ENCODE results near the gene HDAC4. TPM values are rescaled to one million over a fixed set of nuclear protein-coding genes. Genes with fewer than 3 reads are reported as not detected.

The HDAC4 gene
- total RNA-seq, 1 experiment from 2014 or later, result 47.6 TPM

- intact Hi-C loops (cut with micrococcal nuclease), result no loop called here
- H3K4me2 ChIP-seq (ENCODE audit: low read length), result no peak overlapping the region
- DNase-seq (ENCODE audit: low read depth, low spot score) (no peak), ATAC-seq (peak; percentile 53)
- H3K27me3 ChIP-seq (ENCODE audit: insufficient read depth, low read length), result peaks cover 27% of the 10 kb centered on the region
- H2AFZ ChIP-seq (ENCODE audit: low read depth, low read length, poor library complexity, severe bottlenecking), result no peak overlapping the region
- no peaks in the 10 kb centered on the region for H4K20me1 ChIP-seq (ENCODE audit: insufficient read depth)
- H3K36me3 ChIP-seq (ENCODE audit: control insufficient read depth in 1 of 2, insufficient read depth in 2 of 2, low read length in 2 of 2), result no peaks in the 10 kb centered on the region
- no peak overlapping the region for H3K4me3 ChIP-seq (replicated peaks in 1 of 2; ENCODE audit: low read depth in 1 of 2, low read length in 2 of 2)
- RAD21 ChIA-PET (ENCODE audit: low non-redundant PET in 1 of 2, low total read pairs in 2 of 2, uncharacterized antibody in 2 of 2, unreplicated experiment in 2 of 2), result no interaction called here
- H3K79me2 ChIP-seq (ENCODE audit: insufficient read depth, low read length), result no peaks in the 10 kb centered on the region
- H3K9me2 ChIP-seq (ENCODE audit: insufficient read depth), result no peaks in the 10 kb centered on the region
- no peak overlapping the region for H3K27ac ChIP-seq (ENCODE audit: low read depth, low read length)
- no peak for TF ChIP-seq POLR2AphosphoS5 (IDR thresholded peaks at IDR 0.05; ENCODE audit: low read depth, low read length)
- no peak for TF ChIP-seq CEBPB (IDR thresholded peaks at IDR 0.05; ENCODE audit: low read depth)
- no peak for TF ChIP-seq ATF3 (IDR thresholded peaks at IDR 0.05)
- no peak for TF ChIP-seq ZNF274 (IDR thresholded peaks at IDR 0.05; ENCODE audit: low read depth, low read length)
- no peak for TF ChIP-seq MAX (IDR thresholded peaks at IDR 0.05)
- TF ChIP-seq YY1 (IDR thresholded peaks at IDR 0.05; ENCODE audit: extremely low read depth, insufficient replicate concordance, low read depth, low read length), result no peak
- no peak for TF ChIP-seq POLR2A (IDR thresholded peaks at IDR 0.05; ENCODE audit: borderline replicate concordance, extremely low read depth, insufficient read depth, insufficient read length)
- TF ChIP-seq EGR1 (IDR thresholded peaks at IDR 0.05; ENCODE audit: low read depth), result no peak
- H3K9me3 ChIP-seq (ENCODE audit: control insufficient read depth in 1 of 2, insufficient read depth in 1 of 2, low read depth in 1 of 2, low read length in 2 of 2), result no peaks in the 10 kb centered on the region
- no peak overlapping the region for H3K9ac ChIP-seq (ENCODE audit: low read length)
- POLR2A ChIA-PET, result no interaction called here
- BruUV-seq (replicated peaks), result no TSS peak
- H3K4me1 ChIP-seq (ENCODE audit: control insufficient read depth in 1 of 2, insufficient read depth in 2 of 2, low read length in 2 of 2), result no peaks in the 10 kb centered on the region
- CTCF ChIA-PET, result no interaction called here
Measured at GRCh38 chr2:239026711-239027361, 374.0 kb downstream of the HDAC4 start.

- H3K9me2 ChIP-seq (ENCODE audit: insufficient read depth), result no peaks in the 10 kb centered on the region
- H3K27me3 ChIP-seq (ENCODE audit: insufficient read depth, low read length), result peaks cover 20% of the 10 kb centered on the region; the same call in 1 of the 2 replicates
- H3K4me3 ChIP-seq (replicated peaks in 1 of 2; ENCODE audit: low read depth in 1 of 2, low read length in 2 of 2), result no peak overlapping the region
- H4K20me1 ChIP-seq (ENCODE audit: insufficient read depth), result no peaks in the 10 kb centered on the region
- H3K9ac ChIP-seq (ENCODE audit: low read length), result no peak overlapping the region
- POLR2A ChIA-PET, result no interaction called here
- H3K4me1 ChIP-seq (ENCODE audit: control insufficient read depth in 1 of 2, insufficient read depth in 2 of 2, low read length in 2 of 2), result no peaks in the 10 kb centered on the region
- no peak overlapping the region for H3K4me2 ChIP-seq (ENCODE audit: low read length)
- RAD21 ChIA-PET (ENCODE audit: low non-redundant PET in 1 of 2, low total read pairs in 2 of 2, uncharacterized antibody in 2 of 2, unreplicated experiment in 2 of 2), result no interaction called here
- H2AFZ ChIP-seq (ENCODE audit: low read depth, low read length, poor library complexity, severe bottlenecking), result no peak overlapping the region
- DNase-seq (ENCODE audit: low read depth, low spot score), result no peak
- intact Hi-C loops (cut with micrococcal nuclease), result no loop called here
- no peak overlapping the region for H3K27ac ChIP-seq (ENCODE audit: low read depth, low read length)
- CTCF ChIA-PET, result no interaction called here
- BruUV-seq (replicated peaks), result no TSS peak
- no peaks in the 10 kb centered on the region for H3K79me2 ChIP-seq (ENCODE audit: insufficient read depth, low read length)
- H3K36me3 ChIP-seq (ENCODE audit: control insufficient read depth in 1 of 2, insufficient read depth in 2 of 2, low read length in 2 of 2), result no peaks in the 10 kb centered on the region
- ATAC-seq, result no peak
- H3K9me3 ChIP-seq (ENCODE audit: control insufficient read depth in 1 of 2, insufficient read depth in 1 of 2, low read depth in 1 of 2, low read length in 2 of 2), result no peaks in the 10 kb centered on the region
- no peak for TF ChIP-seq CEBPB (IDR thresholded peaks at IDR 0.05; ENCODE audit: low read depth)
- TF ChIP-seq SIN3A (IDR thresholded peaks at IDR 0.05; ENCODE audit: low read depth), result no peak
- TF ChIP-seq REST (IDR thresholded peaks at IDR 0.05; ENCODE audit: low read depth), result no peak
- TF ChIP-seq SRF (IDR thresholded peaks at IDR 0.05; ENCODE audit: low read depth), result no peak
- no peak for TF ChIP-seq POLR2A (IDR thresholded peaks at IDR 0.05; ENCODE audit: borderline replicate concordance, extremely low read depth, insufficient read depth, insufficient read length)
- no peak for TF ChIP-seq EZH2phosphoT487 (IDR thresholded peaks at IDR 0.05; ENCODE audit: borderline replicate concordance)
- TF ChIP-seq ZBTB33 (IDR thresholded peaks at IDR 0.05; ENCODE audit: extremely low read depth, insufficient replicate concordance, low read length), result no peak
- TF ChIP-seq POLR2AphosphoS5 (IDR thresholded peaks at IDR 0.05; ENCODE audit: low read depth, low read length), result no peak
Measured at GRCh38 chr2:239025951-239026461, 374.8 kb downstream of the HDAC4 start.
